Measurements from ENCODE around the gene BCL2L2. TPM values are rescaled to one million over a fixed set of nuclear protein-coding genes. Genes with fewer than 3 reads are reported as not detected.

The BCL2L2 gene
- total and polyA plus RNA-seq, 10 of the 15 experiments (the other 5 are each of a cell fraction or from before 2014, with no cell fraction given): 1.4 to 14.7 (median 7.1) TPM

- TF ChIP-seq MAX (IDR thresholded peaks at IDR 0.05; ENCODE audit: low read depth, low read length) (no peak), NFXL1 (IDR thresholded peaks at IDR 0.05; ENCODE audit: borderline replicate concordance) (no peak), MYB (IDR thresholded peaks at IDR 0.05; ENCODE audit: borderline replicate concordance, low read depth, low read length) (no peak), RCOR1 (conservative IDR thresholded peaks at IDR 0.05; ENCODE audit: low read depth, low read length) (no peak), STAT1 (conservative IDR thresholded peaks at IDR 0.05) (no peak), GATAD2B (conservative IDR thresholded peaks at IDR 0.05; ENCODE audit: low read depth) (no peak), ZNF24 (IDR thresholded peaks at IDR 0.05) (no peak), MYC (IDR thresholded peaks at IDR 0.05; ENCODE audit: insufficient read depth, insufficient read length, insufficient replicate concordance, low read length, severe bottlenecking) (no peak), NBN (IDR thresholded peaks at IDR 0.05) (peak; percentile 78; the same call in 1 of the 2 replicates), ZBTB4 (CRISPR knock-in tag; IDR thresholded peaks at IDR 0.05) (no peak), BCLAF1 (IDR thresholded peaks at IDR 0.05) (no peak), ZNF217 (IDR thresholded peaks at IDR 0.05) (no peak), ZBED1 (IDR thresholded peaks at IDR 0.05; ENCODE audit: borderline replicate concordance) (no peak), POLR2AphosphoS5 (IDR thresholded peaks at IDR 0.05; ENCODE audit: low read length) (no peak), WRNIP1 (IDR thresholded peaks at IDR 0.05; ENCODE audit: borderline replicate concordance, low read depth, low read length) (0 out of 2 replicates have a peak, but pooled peaks have one; percentile 82)
Measured at GRCh38 chr14:23294734-23295561, 11.7 kb upstream of the BCL2L2 start (continued).

All from GM12878 (cell line).